ENCODE data around the gene CPLX3.
A peak's percentile ranks its signal among the peaks of the same experiment; 100 is the strongest.

CPLX3 gene

DNA sequence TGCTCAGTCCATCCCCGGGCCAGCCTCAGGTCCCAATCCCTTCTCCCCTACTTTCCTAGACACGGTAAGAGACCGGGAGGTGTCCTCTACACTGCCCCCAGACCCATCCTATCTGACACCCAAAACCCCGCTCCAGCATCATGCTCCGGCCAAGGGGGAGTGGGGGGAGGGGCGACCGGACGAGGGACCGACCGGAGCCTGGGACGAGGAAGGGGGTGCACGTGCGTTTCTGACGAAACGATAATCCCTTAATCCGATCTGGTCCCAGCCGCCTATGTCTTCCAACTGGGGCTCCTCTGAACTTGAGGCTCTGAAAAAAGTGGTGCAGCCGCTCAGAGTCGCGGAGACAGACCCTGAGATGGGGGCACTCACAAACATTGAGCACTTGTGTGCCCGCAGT lies 494 bp downstream of the CPLX3 start:
- Mint-ChIP-seq H3K27me3 (peaks cover 51% of the 10 kb centered on the region), H3K9me3 (no peaks in the 10 kb centered on the region), H3K4me1 (peaks cover 11% of the 10 kb centered on the region), H3K4me3 (no peak overlapping the region), H3K27ac (no peak overlapping the region), H3K36me3 (no peaks in the 10 kb centered on the region)
- ATAC-seq, result no peak

DNA sequence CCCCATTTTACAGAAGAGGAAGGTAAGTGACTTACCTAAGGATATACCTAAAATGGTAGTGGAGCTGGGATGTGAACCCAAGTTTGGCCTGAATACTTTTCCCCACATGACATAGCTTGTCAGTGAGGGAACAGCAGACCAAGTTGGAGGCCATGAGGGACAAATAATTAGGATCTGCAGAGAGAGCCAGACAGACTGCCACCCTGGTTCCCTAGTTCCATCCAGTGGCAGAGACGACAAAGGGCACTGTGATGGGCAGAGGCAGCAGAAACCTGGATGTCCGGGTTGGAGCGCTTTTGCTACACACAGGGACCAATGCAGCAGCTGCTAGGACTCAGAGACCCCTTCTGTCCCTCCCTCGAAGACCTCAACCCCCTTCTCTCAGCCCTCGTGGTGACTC lies 1.2 kb downstream of the CPLX3 start:
- Mint-ChIP-seq H3K27me3 (peaks cover 51% of the 10 kb centered on the region), H3K36me3 (no peaks in the 10 kb centered on the region), H3K4me3 (no peak overlapping the region), H3K9me3 (no peaks in the 10 kb centered on the region), H3K4me1 (peaks cover 6% of the 10 kb centered on the region), H3K27ac (no peak overlapping the region)
- no peak for ATAC-seq

DNA sequence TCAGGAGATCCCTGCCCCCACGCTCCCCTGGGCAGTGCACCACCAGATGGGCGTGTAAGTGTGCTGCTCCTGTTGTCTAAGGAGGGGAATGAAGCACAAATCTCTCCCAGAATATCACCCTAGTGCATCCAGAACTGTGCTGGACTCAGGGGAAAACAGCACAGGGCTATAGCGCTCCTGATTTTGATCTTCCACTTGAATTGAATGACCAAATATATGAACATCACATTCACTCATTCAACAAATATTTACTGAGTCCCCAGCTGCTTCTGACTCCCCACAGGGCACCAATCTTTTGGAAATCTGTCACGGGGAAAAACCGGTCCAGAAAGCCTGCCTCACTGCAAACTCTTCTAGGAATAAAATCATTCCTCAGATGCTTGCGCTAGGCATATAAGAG lies 2.4 kb downstream of the CPLX3 start:
- ATAC-seq, result no peak
- Mint-ChIP-seq H3K4me3 (no peak overlapping the region), H3K27me3 (peaks cover 41% of the 10 kb centered on the region)

DNA sequence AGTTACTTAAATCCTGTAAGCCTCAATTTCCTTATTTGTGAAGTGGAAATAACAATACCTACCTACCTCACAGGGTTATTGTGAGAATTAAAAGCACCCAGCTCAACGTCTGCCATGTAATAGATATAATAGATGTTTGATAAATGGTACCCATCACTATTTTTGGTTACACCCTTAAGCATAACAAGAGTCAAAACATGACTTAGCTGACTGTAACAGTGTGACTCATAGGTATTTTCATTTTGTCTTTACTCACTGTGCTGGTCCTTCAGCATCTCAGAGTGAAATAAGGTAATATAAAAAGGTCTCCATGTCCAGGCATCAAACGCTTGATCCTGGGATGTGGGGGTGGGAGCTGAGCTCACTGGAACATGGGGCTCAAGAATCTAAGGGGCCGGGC lies 3.1 kb downstream of the CPLX3 start:
- Mint-ChIP-seq H3K4me1 (peaks cover 11% of the 10 kb centered on the region), H3K4me3 (no peak overlapping the region), H3K27me3 (peaks cover 36% of the 10 kb centered on the region), H3K9me3 (no peaks in the 10 kb centered on the region), H3K27ac (no peak overlapping the region), H3K36me3 (no peaks in the 10 kb centered on the region)
- ATAC-seq, result no peak

More for the DNA sequence above, 2.4 kb downstream of the CPLX3 start:
- Mint-ChIP-seq H3K4me1 (peaks cover 11% of the 10 kb centered on the region), H3K9me3 (no peaks in the 10 kb centered on the region), H3K27ac (no peak overlapping the region), H3K36me3 (no peaks in the 10 kb centered on the region)

DNA sequence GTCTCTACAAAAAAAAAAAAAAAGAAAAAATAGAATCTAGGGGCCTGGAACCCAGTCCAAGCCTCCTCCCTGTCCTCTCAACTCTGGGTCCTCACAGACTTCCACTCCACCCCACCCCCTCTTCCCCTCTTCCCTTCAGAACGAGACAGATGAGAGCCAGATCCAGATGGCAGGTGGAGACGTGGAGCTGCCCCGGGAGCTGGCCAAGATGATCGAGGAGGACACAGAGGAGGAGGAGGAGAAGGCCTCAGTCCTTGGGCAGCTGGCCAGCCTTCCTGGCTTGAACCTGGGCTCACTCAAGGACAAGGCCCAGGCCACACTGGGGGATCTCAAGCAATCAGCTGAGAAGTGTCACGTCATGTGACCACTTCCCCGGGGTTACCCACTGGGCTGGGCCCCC lies 3.6 kb downstream of the CPLX3 start:
- peaks cover 14% of the 10 kb centered on the region for H3K4me1 Mint-ChIP-seq
- no peak for ATAC-seq
- no peak overlapping the region for H3K27ac Mint-ChIP-seq
- peaks cover 36% of the 10 kb centered on the region for H3K27me3 Mint-ChIP-seq
- no peaks in the 10 kb centered on the region for H3K9me3 Mint-ChIP-seq
- no peak overlapping the region for H3K4me3 Mint-ChIP-seq
- H3K36me3 Mint-ChIP-seq, result peaks cover 2% of the 10 kb centered on the region

DNA sequence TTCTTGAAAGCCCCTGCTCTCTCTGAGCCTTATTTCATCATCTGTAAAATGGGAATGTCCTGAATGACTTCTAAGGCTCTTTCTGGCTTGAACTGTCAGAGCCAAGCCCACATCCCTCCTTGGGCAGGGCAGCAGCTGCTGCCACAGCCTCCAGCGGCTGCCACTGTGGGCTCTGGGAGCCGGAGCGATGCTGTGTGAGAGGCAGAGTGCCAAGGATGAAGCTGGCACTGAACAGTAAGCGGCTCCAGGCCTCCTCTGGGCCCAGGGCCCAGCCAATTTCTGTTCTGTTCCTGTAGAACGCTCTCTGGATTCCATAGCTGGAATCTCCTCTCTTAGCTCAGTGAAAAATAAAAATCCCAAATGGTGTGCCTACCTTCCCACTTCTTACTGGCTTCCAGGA lies 4.4 kb downstream of the CPLX3 start:
- no peak overlapping the region for H3K4me3 Mint-ChIP-seq
- no peak for ATAC-seq
- H3K9me3 Mint-ChIP-seq, result no peaks in the 10 kb centered on the region
- peaks cover 23% of the 10 kb centered on the region for H3K4me1 Mint-ChIP-seq
- H3K27me3 Mint-ChIP-seq, result peaks cover 30% of the 10 kb centered on the region
- H3K36me3 Mint-ChIP-seq, result peaks cover 9% of the 10 kb centered on the region
- H3K27ac Mint-ChIP-seq, result no peak overlapping the region

DNA sequence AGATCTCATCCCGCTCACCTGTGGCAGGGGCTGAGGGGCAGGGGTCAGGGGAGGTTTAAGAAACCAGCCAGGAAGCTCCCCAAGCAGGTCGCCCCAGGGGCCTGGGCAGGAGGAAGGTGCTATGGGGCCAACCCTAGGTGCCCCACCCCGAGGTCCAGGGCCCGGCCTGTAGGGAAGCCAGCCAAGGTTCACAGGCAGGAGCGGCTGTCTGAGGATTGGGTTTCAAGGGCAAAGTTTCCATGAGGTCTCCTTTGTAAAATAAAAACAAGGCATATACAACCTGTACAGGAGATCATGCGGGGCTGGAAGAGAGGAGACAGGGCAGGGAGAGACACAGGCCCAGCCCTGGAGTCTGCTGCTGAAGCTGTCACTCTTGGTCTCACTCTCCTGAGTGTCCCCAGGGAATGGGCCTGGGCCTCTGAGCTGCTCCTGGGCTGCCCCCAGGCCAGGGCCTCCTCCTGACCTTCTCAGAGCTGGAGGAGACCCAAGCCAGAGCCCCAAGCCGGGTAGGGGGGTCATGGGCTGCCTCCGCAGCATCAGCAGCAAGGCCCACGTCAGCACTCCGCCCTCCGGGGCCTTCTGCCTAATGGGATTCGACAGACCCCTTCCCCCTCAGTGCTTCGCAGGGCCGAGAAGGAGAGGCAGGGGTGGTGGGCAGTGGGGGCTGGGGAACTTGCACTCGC lies 5.5 kb downstream of the CPLX3 start:
- H3K9me3 Mint-ChIP-seq, result no peaks in the 10 kb centered on the region
- no peak overlapping the region for H3K4me3 Mint-ChIP-seq
- H3K27me3 Mint-ChIP-seq, result peaks cover 19% of the 10 kb centered on the region
- H3K36me3 Mint-ChIP-seq, result peaks cover 19% of the 10 kb centered on the region
- no peak overlapping the region for H3K27ac Mint-ChIP-seq
- H3K4me1 Mint-ChIP-seq, result peaks cover 18% of the 10 kb centered on the region
- ATAC-seq, result no peak

DNA sequence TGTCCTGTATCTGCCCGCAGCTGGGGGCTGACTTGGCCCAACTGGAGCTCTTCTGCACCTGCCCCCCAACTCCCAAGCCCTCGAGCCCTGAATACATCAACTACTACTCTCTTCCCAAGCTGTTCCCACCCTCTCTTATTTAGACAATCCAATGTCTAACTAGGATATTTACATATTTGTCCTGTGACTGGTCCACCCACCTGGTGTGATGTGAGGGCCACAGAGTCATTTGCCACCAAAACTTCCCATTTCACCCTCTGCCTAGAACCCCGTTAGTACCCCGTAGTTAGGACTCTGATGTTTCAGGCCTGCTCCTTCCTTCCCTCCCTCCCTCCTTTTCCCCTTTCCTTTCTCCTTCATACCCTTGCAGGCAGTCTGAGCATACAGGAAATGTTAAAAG lies 6.4 kb downstream of the CPLX3 start:
- Mint-ChIP-seq H3K27ac (peak overlapping the region; percentile 9), H3K4me3 (no peak overlapping the region), H3K27me3 (peaks cover 12% of the 10 kb centered on the region), H3K4me1 (peaks cover 18% of the 10 kb centered on the region), H3K9me3 (no peaks in the 10 kb centered on the region), H3K36me3 (peaks cover 26% of the 10 kb centered on the region)
- ATAC-seq, result no peak

DNA sequence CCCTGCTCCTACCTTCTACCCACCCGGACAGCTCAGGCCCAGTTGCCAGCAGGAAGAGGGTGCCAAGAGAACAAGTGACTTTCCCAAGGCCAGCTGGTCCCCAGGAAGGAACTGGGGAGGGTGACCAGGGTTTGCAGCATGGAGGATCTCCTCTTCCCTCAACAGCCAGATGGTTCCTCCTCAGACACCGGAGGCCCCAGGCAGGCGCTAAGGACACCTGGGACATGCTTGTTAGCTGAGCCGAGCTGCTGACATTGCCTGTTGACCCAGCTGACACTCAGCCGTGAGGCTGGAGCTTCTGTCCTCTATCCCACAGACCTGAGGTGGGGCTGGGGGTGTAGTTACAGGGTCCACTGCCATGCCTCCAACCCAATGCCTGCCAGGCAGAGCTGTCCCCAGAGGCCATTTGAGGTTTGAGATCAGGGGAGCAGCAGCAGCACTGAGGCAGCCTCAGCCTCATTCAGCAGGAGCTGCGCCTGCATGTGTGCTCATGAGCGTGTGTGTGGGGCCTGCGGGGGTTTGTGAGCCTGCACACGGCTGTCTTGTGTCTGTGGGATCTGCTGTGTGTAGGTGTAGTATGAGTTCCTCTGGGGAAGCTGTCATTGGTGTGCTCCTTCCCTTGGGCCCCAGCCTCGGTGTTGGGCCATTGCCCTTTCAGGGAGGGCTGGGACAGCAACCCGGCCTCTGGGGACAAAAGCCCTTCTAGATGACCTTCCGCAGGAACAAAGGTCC lies 7.1 kb downstream of the CPLX3 start:
- ATAC-seq, result peak; percentile 36
- peaks cover 18% of the 10 kb centered on the region for H3K4me1 Mint-ChIP-seq

DNA sequence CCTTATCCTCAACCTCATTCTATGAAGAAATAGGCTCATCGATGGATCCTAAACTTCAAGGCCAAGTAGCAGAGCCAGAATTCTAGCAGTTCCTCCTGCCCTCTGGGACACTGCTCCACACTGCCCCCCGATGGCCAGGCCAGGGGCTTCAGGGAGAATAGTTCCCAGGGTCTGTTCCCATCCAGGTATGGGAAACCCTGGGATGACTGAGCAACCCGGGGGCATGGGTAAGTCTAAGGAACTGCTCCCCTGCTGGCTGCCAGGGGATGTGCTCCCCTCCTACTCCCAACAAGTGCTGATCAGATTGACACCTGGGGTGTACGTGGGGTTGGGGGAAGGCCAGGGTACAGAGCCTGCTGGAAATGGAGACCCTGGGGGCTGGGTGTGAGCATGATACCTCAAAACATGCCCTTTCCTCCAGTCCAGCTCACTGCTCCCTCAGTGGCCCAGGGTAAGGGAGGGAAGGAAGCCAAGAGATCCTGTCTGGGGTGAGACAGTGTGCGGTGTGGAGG lies 8.9 kb downstream of the CPLX3 start:
- no peaks in the 10 kb centered on the region for H3K9me3 Mint-ChIP-seq
- peaks cover 25% of the 10 kb centered on the region for H3K4me1 Mint-ChIP-seq
- H3K27me3 Mint-ChIP-seq, result no peaks in the 10 kb centered on the region
- H3K4me3 Mint-ChIP-seq, result no peak overlapping the region
- ATAC-seq, result no peak
- peaks cover 32% of the 10 kb centered on the region for H3K36me3 Mint-ChIP-seq
- H3K27ac Mint-ChIP-seq, result no peak overlapping the region

More for the DNA sequence above, 7.1 kb downstream of the CPLX3 start:
- peaks cover 4% of the 10 kb centered on the region for H3K27me3 Mint-ChIP-seq
- peak overlapping the region; percentile 9 for H3K27ac Mint-ChIP-seq
- H3K4me3 Mint-ChIP-seq, result no peak overlapping the region
- no peaks in the 10 kb centered on the region for H3K9me3 Mint-ChIP-seq
- peaks cover 26% of the 10 kb centered on the region for H3K36me3 Mint-ChIP-seq

DNA sequence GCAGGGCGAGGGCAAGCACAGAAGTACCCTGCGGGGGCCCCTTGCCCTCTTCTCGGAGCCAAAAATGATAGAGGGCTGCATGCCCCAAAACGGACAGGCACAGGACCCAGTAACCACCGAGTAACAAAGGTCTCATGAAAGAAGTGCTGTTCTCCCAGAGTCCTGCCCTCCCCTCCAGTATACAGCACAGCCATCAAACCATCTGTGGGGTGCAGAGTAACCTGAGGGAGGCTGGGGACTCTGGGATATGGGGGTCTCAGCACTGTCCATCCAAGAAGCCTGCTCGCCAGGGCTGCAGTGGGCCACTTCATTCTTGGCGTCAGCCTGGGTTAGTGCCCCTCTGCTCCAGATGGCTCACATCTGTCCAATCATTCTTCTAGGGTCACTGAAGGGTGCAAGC lies 10.4 kb downstream of the CPLX3 start:
- peaks cover 36% of the 10 kb centered on the region for H3K36me3 Mint-ChIP-seq
- H3K9me3 Mint-ChIP-seq, result no peaks in the 10 kb centered on the region
- no peak for ATAC-seq
- no peak overlapping the region for H3K4me3 Mint-ChIP-seq
- no peaks in the 10 kb centered on the region for H3K27me3 Mint-ChIP-seq
- H3K27ac Mint-ChIP-seq, result no peak overlapping the region
- H3K4me1 Mint-ChIP-seq, result peaks cover 33% of the 10 kb centered on the region

DNA sequence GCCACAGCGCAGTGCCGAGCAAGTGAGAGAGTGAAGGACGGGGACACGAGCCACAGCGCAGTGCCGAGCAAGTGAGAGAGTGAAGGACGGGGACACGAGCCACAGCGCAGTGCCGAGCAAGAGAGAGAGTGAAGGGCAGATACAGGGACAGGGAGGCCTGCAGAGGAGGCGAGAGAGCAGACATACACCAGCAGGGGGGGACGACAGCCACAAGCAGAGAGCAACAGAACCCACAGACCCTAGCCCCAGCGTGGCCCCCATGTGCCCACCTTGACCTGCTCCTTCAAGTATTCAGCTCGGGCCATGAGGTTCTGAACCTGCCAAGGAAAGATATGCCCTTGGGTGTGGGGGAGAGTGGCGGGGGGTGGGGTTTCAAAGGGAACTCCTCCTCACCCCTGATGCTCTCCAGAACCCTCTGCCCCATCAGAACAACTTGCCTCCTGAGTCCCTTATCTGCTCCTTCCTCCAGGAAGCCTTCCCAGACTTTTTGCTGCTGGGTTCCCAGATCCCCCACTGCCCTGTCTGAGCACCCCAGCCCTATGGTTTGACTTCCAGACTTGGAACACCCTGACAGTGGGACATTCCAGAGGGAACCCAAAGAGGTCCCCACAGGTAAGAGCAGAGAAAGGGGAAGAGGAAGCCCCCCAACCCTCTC lies 11.2 kb downstream of the CPLX3 start:
- H3K27ac Mint-ChIP-seq, result no peak overlapping the region
- no peaks in the 10 kb centered on the region for H3K9me3 Mint-ChIP-seq
- ATAC-seq, result no peak
- peaks cover 40% of the 10 kb centered on the region for H3K4me1 Mint-ChIP-seq
- peaks cover 36% of the 10 kb centered on the region for H3K36me3 Mint-ChIP-seq
- no peaks in the 10 kb centered on the region for H3K27me3 Mint-ChIP-seq
- no peak overlapping the region for H3K4me3 Mint-ChIP-seq

DNA sequence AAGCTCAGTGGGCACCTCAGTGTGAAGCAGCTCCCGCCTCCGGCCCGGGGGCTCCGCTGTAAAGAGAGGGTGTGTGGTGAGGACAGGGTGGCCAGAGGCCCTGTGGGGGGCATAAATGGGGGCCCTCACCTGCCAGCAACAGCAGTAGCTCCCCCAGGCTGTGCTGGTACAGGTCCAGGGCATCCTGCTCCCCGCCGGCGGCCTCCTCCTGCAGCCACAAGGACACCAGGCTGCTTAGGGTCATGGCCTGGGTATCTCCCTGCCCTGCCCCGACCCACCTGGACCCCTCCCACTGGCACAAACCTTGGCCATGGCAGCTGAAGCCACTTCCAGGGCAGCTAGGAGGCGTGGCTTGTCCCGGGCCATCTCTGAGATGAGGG lies 11.7 kb downstream of the CPLX3 start:
- no peak for ATAC-seq
- Mint-ChIP-seq H3K27ac (no peak overlapping the region), H3K27me3 (no peaks in the 10 kb centered on the region), H3K4me1 (peaks cover 39% of the 10 kb centered on the region), H3K36me3 (peaks cover 36% of the 10 kb centered on the region), H3K4me3 (no peak overlapping the region), H3K9me3 (no peaks in the 10 kb centered on the region)

DNA sequence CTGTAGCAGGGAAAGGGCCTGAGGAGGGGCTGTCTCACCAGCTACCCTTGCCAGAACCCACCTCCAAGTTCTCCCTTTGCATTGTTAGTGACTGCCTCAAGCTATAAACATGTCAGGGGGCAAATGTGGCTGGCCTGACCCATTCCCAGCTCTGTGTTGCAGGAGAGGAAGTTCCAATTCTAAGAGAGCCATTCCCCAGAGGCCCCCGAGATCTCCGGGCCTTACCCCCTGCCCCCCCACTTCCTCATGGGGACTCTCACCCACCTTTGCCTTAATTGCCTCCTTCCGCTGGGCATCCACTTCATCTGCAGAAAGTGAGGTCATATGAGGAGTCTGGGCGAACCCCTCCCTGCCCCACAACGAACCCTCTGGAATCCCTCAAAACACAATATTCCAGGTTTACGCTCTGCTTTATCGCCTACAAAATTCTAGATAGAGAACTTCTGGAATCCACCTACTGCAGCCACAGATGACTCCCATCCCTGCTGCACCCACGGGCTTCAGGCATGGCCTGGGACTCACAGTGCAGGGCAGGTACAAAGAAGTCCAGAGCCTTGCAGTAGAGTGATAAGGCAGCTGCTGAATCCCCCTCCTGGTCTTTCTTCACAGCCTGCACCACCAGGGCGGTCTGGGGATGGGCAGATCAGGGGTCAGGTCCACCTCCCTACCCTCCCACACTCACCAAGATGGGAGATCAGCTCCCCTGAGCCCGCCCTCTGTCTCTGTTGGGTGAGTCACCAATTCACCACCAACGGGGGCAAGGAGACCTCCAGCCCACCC lies 12.5 kb downstream of the CPLX3 start:
- Mint-ChIP-seq H3K4me1 (peaks cover 47% of the 10 kb centered on the region), H3K27me3 (no peaks in the 10 kb centered on the region), H3K4me3 (no peak overlapping the region), H3K27ac (no peak overlapping the region), H3K9me3 (no peaks in the 10 kb centered on the region), H3K36me3 (peaks cover 36% of the 10 kb centered on the region)
- no peak for ATAC-seq
